K562 (cell line): ENCODE results near the gene IGF1R. TPM values are rescaled to one million over a fixed set of nuclear protein-coding genes. Genes with fewer than 3 reads are reported as not detected.

ENCODE experiments used
- ATAC-seq: fragments of 200-7000 bp; cut with Tn5 transposase; 3 replicates; pipeline ENCODE4 v1.9.1; 2020; ENCODE audit warnings: moderate library complexity
- BruUV-seq: library from RNA; stranded (reverse); fragments of 400-500 nt; replicated peaks from 2 replicates; lab custom pipeline; 2021; lab: Mats Ljungman, UMichigan
- CTCF ChIA-PET: fragments of 300-600 bp; formaldehyde crosslinking; extraction: SDS; loops from one replicate; lab custom pipeline; 2021; ENCODE audit warnings: low intra/inter-chr PET ratio; lab: Yijun Ruan, JAX
- POLR2A ChIA-PET: fragments of 300-600, 350-650 bp; sonication (Branson Sonifier 250); formaldehyde crosslinking; extraction: SDS; loops from one replicate; lab custom pipeline; 2021; ENCODE audit warnings: antibody characterized with exemption, inconsistent platforms; lab: Yijun Ruan, JAX
- DNase-seq, 4 experiments: peaks; one replicate each; pipeline versions ENCODE4 v3.0.0 to v3.0.0-alpha.2; 2011 to 2018; ENCODE audit warnings: low spot score in 3 of 4, mixed read lengths in 3 of 4; ENCODE audit errors: extremely low read depth in 1 of 4
- FAIRE-seq: peaks from 2 replicates; lab custom pipeline; 2011; peaks lifted over from hg19 to GRCh38; lab: Jason Lieb, UNC
- H2AFZ ChIP-seq: 2 replicates; pipeline ENCODE4 v1.6.0; 2011; ENCODE audit warnings: low read depth, low read length, control low read depth, inconsistent platforms
- H3K27ac ChIP-seq: fragments of 200-600 bp; 3 replicates; pipeline ENCODE4 v1.8.0; 2011; ENCODE audit warnings: low read depth, mild to moderate bottlenecking, control low read depth, inconsistent platforms, low read length, moderate library complexity, mixed read lengths; ENCODE audit errors: extremely low read depth
- H3K27me3 ChIP-seq, 2 experiments: fragments of 300-600 bp in 1 of 2; 2 replicates in 1 of 2; 3 replicates in 1 of 2; pipeline versions ENCODE4 v1.6.0 to v1.8.0; 2011; ENCODE audit warnings: inconsistent platforms in 2 of 2, low read length in 2 of 2, mild to moderate bottlenecking in 1 of 2, mixed read lengths in 1 of 2, moderate library complexity in 1 of 2; ENCODE audit not compliant: control insufficient read depth in 2 of 2, insufficient read depth in 2 of 2
- H3K36me3 ChIP-seq: fragments of 300-600 bp; 3 replicates; pipeline ENCODE4 v1.8.0; 2011; ENCODE audit warnings: mild to moderate bottlenecking, low read length, inconsistent platforms; ENCODE audit not compliant: control insufficient read depth, insufficient read depth
- H3K4me1 ChIP-seq, 2 experiments: fragments of 200-600 bp in 1 of 2; replicated peaks in 1 of 2; 2 replicates in 1 of 2; 3 replicates in 1 of 2; pipeline versions ENCODE4 v1.5.1 to v1.8.0; 2011; ENCODE audit warnings: inconsistent platforms in 2 of 2, low read length in 2 of 2, mild to moderate bottlenecking in 1 of 2, mixed read lengths in 1 of 2, moderate library complexity in 1 of 2; ENCODE audit not compliant: control insufficient read depth in 2 of 2, insufficient read depth in 2 of 2
- H3K4me2 ChIP-seq: 2 replicates; pipeline ENCODE4 v1.6.1; 2011; ENCODE audit warnings: low read length, control low read depth, inconsistent platforms, mixed read lengths; ENCODE audit not compliant: insufficient read depth
- H3K4me3 ChIP-seq: fragments of 200-600 bp; sonication (generic), shearing (Covaris generic); 2 replicates; pipeline ENCODE4 v1.5.1; 2016; ENCODE audit warnings: control low read depth, inconsistent platforms
- H3K79me2 ChIP-seq: fragments of 200-600 bp; 3 replicates; pipeline ENCODE4 v1.8.0; 2011; ENCODE audit warnings: low read length, inconsistent platforms; ENCODE audit not compliant: control insufficient read depth, insufficient read depth
- H3K9ac ChIP-seq, 2 experiments: 2 replicates each; pipeline versions ENCODE4 v1.6.0 to v1.6.1; 2011; ENCODE audit warnings: low read depth in 2 of 2, low read length in 2 of 2, control low read depth in 1 of 2, inconsistent platforms in 1 of 2, mild to moderate bottlenecking in 1 of 2, mixed read lengths in 1 of 2; ENCODE audit not compliant: insufficient read depth in 1 of 2
- H3K9me1 ChIP-seq: one replicate; pipeline ENCODE4 v1.6.0; 2011; ENCODE audit warnings: inconsistent platforms, mild to moderate bottlenecking, low read length, moderate library complexity; ENCODE audit not compliant: control insufficient read depth, insufficient read depth
- H3K9me3 ChIP-seq: replicated peaks from 2 replicates; pipeline ENCODE4 v1.5.1; 2011; ENCODE audit warnings: low read depth, low read length, inconsistent platforms; ENCODE audit not compliant: control insufficient read depth, insufficient read depth
- H4K20me1 ChIP-seq: replicated peaks from 2 replicates; pipeline ENCODE4 v1.6.1; 2011; ENCODE audit warnings: low read length, inconsistent platforms, mixed read lengths; ENCODE audit not compliant: control insufficient read depth, insufficient read depth
- CHD7 ChIP-seq: fragments of 200-600 bp; sonication (generic); IDR thresholded peaks from one replicate; pipeline ENCODE4 v1.6.1; 2012; ENCODE audit warnings: mild to moderate bottlenecking, low read depth, low read length, inconsistent platforms
- GATA2 ChIP-seq: sonication (generic); formaldehyde crosslinking; IDR thresholded peaks from 2 replicates; pipeline ENCODE4 v1.4.0; 2020; ENCODE audit warnings: mild to moderate bottlenecking, missing genetic modification reagents
- RBBP5 ChIP-seq: fragments of 200-600 bp; sonication (generic); IDR thresholded peaks from 2 replicates; pipeline ENCODE4 v1.6.1; 2012; ENCODE audit warnings: borderline replicate concordance, mild to moderate bottlenecking, low read length, control low read depth, inconsistent platforms; ENCODE audit not compliant: insufficient read depth, poor library complexity, severe bottlenecking
- ZFPM2 ChIP-seq: fragments of 250-450 bp; sonication (Bioruptor Pico); IDR thresholded peaks from 2 replicates; pipeline ENCODE4 v1.5.1; 2022; ENCODE audit warnings: mild to moderate bottlenecking
- WGBS: fragments of 100-300 bp; shearing (Covaris generic); methylation state at CpG from one replicate; pipeline ENCODE4 v1.1.6; 2016; ENCODE audit warnings: low coverage, mixed read lengths; ENCODE audit not compliant: insufficient coverage; ENCODE audit errors: missing lambda C conversion rate; 5-methylcytosine and 5-hydroxymethylcytosine counted together
- in situ Hi-C: fragments of 300-500 bp; cut with MboI; formaldehyde crosslinking; loops from 4 replicates; pipeline ENCODE4 v1.15.0; 2018; ENCODE audit warnings: inconsistent platforms, mixed read lengths
- intact Hi-C: fragments of 100-400 bp; cut with micrococcal nuclease; formaldehyde crosslinking; loops from 2 replicates; pipeline ENCODE4 v1.14.2; 2022
- polyA plus RNA-seq, 8 experiments: library from polyadenylated mRNA; depleted of rRNA in 4 of 8; stranded (reverse) in 5 of 8; unstranded in 3 of 8; fragments of >200 nt; fragmentation: Nextera tagmentation in 2 of 8; fragmentation: Illumina TruSeq in 1 of 8; extraction: Ambion mirVana in 2 of 8; extraction: Trizol in 1 of 8; gene quantifications; 2 replicates each; pipeline versions ENCODE4 v1.2.1 to v1.2.3, GENCODE V29; 2011 to 2014; ENCODE audit warnings: inconsistent platforms in 1 of 8, missing spikeins in 1 of 8
- total RNA-seq, 7 experiments: library from RNA; depleted of rRNA in 6 of 7; stranded (reverse); fragments of >200 nt in 6 of 7; fragmentation: Illumina TruSeq in 2 of 7; extraction: Trizol in 2 of 7; gene quantifications; 2 replicates each; pipeline versions ENCODE4 v1.2.1 to v1.2.3, GENCODE V29; 2011 to 2021; ENCODE audit warnings: low replicate concordance in 1 of 7
- TF ChIP-seq, protein P1 (sequence below): sonication (generic); formaldehyde crosslinking; IDR thresholded peaks from 2 replicates; pipeline ENCODE4 v1.8.0; 2022; ENCODE audit warnings: mild to moderate bottlenecking, missing genetic modification reagents, borderline replicate concordance

The IGF1R gene
- total and polyA plus RNA-seq, 9 of the 15 experiments (the other 6 are each of a cell fraction or from before 2014, with no cell fraction given) = 0.35 to 8.0 (median 1.6) TPM

DNA sequence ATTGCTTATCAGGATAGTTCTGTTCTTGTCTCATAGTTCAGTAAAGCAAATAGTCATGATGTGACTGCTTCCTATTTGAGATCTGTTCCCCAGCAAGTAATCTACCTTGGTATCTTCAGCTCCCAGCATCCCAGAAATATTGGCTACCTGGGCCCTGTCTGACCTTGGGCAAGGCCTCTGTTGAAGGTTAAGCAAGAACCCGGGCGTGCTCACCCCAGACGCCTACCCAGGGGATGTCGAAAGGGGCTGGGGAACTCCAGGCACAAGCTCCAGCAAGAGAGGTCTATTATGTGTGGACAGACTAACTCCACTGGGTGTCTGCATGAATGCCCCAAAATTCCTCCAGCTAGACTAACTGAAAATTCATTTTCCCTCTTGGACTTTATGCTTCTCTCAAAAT is 37.3 kb upstream of the IGF1R start (continued):
- TF ChIP-seq, protein P1, sequence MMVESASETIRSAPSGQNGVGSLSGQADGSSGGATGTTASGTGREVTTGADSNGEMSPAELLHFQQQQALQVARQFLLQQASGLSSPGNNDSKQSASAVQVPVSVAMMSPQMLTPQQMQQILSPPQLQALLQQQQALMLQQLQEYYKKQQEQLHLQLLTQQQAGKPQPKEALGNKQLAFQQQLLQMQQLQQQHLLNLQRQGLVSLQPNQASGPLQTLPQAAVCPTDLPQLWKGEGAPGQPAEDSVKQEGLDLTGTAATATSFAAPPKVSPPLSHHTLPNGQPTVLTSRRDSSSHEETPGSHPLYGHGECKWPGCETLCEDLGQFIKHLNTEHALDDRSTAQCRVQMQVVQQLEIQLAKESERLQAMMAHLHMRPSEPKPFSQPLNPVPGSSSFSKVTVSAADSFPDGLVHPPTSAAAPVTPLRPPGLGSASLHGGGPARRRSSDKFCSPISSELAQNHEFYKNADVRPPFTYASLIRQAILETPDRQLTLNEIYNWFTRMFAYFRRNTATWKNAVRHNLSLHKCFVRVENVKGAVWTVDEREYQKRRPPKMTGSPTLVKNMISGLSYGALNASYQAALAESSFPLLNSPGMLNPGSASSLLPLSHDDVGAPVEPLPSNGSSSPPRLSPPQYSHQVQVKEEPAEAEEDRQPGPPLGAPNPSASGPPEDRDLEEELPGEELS (CRISPR knock-in tag) = no peak
- no peak for TF ChIP-seq RBBP5

GRCh38 chr15:98611808-98612207 is 36.5 kb upstream of the IGF1R start:
- intact Hi-C loops (no loop called here), in situ Hi-C loops (no loop called here)
- Histone ChIP-seq H3K4me3 (no peak overlapping the region), H2AFZ (no peak overlapping the region), H3K4me1 (no peaks in the 10 kb centered on the region), H3K27me3 (peaks cover 0 to 18% of the 10 kb centered on the region in 2 experiments; a peak in 3 of 5 replicates), H3K4me2 (no peak overlapping the region), H3K9me1 (no peaks in the 10 kb centered on the region), H3K27ac (no peak overlapping the region), H4K20me1 (no peaks in the 10 kb centered on the region), H3K9me3 (no peaks in the 10 kb centered on the region), H3K36me3 (no peaks in the 10 kb centered on the region), H3K9ac (no peak overlapping the region), H3K79me2 (no peaks in the 10 kb centered on the region)
- POLR2A ChIA-PET = no interaction called here
- CTCF ChIA-PET = no interaction called here
- no peak for DNase-seq
- no peak for ATAC-seq
- FAIRE-seq = no peak
- BruUV-seq = no TSS peak
- WGBS = 0% methylated on average over 2 of the region's 2 CpGs
- no peak for TF ChIP-seq CHD7
- TF ChIP-seq ZFPM2 (CRISPR knock-in tag) = no peak
- TF ChIP-seq GATA2 (CRISPR knock-in tag) = no peak
